ENCODE measurements around the gene ATRNL1.

ATRNL1 gene

GRCh38 chr10:115409347-115409746, 316.2 kb downstream of the ATRNL1 start:
- Histone ChIP-seq H3K9me3 (ENCODE audit: insufficient read depth, low read length) (no peaks in the 10 kb centered on the region; the same call in 1 of the 2 replicates), H3K4me3 (ENCODE audit: insufficient read length, low read depth) (no peak overlapping the region), H3K27me3 (ENCODE audit: insufficient read depth, insufficient read length) (no peaks in the 10 kb centered on the region), H3K36me3 (ENCODE audit: insufficient read depth, insufficient read length, low read length) (no peaks in the 10 kb centered on the region), H3K4me1 (ENCODE audit: insufficient read depth, insufficient read length) (no peaks in the 10 kb centered on the region), H3K9ac (ENCODE audit: insufficient read length, low read depth) (no peak overlapping the region)
- DNase-seq (ENCODE audit: low read depth, low spot score) = no peak
- TF ChIP-seq YY1 (IDR thresholded peaks at IDR 0.05; ENCODE audit: insufficient read depth, insufficient read length) = no peak
- TF ChIP-seq ZNF274 (IDR thresholded peaks at IDR 0.05; ENCODE audit: low read depth, low read length) = no peak
- no peak for TF ChIP-seq SUZ12 (IDR thresholded peaks at IDR 0.05; ENCODE audit: extremely low read depth, insufficient read depth, insufficient read length)

DNA sequence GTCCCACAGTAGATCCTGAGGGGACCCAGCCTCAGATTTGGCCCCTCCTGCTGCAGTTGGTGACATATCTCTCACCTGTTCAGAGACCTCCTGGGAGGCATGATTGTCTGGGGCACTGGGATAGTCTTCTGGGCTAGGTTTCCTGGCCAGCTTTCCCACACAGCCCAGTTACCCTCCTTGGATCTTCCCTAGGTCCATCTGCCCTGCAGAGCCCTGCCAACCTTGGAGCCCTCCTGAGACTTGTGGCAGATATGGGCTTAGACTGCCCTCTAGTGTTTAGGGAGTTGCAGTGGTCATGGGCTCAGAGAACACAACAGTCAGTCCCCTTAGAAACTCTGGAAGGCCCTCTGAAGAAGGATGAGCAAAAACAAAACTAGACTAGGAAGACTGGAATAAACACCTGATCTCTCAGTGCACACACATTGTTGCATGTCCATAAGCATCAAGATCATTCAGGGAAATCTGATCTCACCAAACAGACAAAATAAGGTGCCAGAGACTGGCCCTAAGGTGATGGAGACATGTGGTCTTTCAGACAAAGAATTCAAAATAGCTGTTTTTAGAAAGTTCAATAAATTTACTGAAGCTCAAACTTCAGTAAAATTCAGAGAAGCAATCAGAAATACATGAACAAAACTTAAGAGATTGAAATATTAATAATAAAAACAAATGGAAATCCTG, 324.6 kb downstream of the ATRNL1 start:
- peak; percentile 63 for DNase-seq (ENCODE audit: low read depth, low spot score)
- H3K9me3 ChIP-seq (ENCODE audit: insufficient read depth, low read length) = no peaks in the 10 kb centered on the region

GRCh38 chr10:115422624-115423023, 329.5 kb downstream of the ATRNL1 start:
- DNase-seq (ENCODE audit: low read depth, low spot score) = no peak
- Histone ChIP-seq H3K9ac (ENCODE audit: insufficient read length, low read depth) (no peak overlapping the region), H3K36me3 (ENCODE audit: insufficient read depth, insufficient read length, low read length) (no peaks in the 10 kb centered on the region), H3K27me3 (ENCODE audit: insufficient read depth, insufficient read length) (no peaks in the 10 kb centered on the region), H3K9me3 (ENCODE audit: insufficient read depth, low read length) (no peaks in the 10 kb centered on the region), H3K4me1 (ENCODE audit: insufficient read depth, insufficient read length) (no peaks in the 10 kb centered on the region), H3K4me3 (ENCODE audit: insufficient read length, low read depth) (no peak overlapping the region)
- TF ChIP-seq YY1 (IDR thresholded peaks at IDR 0.05; ENCODE audit: insufficient read depth, insufficient read length) (no peak), ZNF274 (IDR thresholded peaks at IDR 0.05; ENCODE audit: low read depth, low read length) (no peak), SUZ12 (IDR thresholded peaks at IDR 0.05; ENCODE audit: extremely low read depth, insufficient read depth, insufficient read length) (no peak)

More for the DNA sequence above, 324.6 kb downstream of the ATRNL1 start:
- H3K9ac ChIP-seq (ENCODE audit: insufficient read length, low read depth) = no peak overlapping the region
- H3K4me3 ChIP-seq (ENCODE audit: insufficient read length, low read depth) = no peak overlapping the region
- H3K27me3 ChIP-seq (ENCODE audit: insufficient read depth, insufficient read length) = no peaks in the 10 kb centered on the region
- no peaks in the 10 kb centered on the region for H3K36me3 ChIP-seq (ENCODE audit: insufficient read depth, insufficient read length, low read length)
- TF ChIP-seq ZNF274 (IDR thresholded peaks at IDR 0.05; ENCODE audit: low read depth, low read length) (no peak), YY1 (IDR thresholded peaks at IDR 0.05; ENCODE audit: insufficient read depth, insufficient read length) (no peak), SUZ12 (IDR thresholded peaks at IDR 0.05; ENCODE audit: extremely low read depth, insufficient read depth, insufficient read length) (no peak)
- no peaks in the 10 kb centered on the region for H3K4me1 ChIP-seq (ENCODE audit: insufficient read depth, insufficient read length)

GRCh38 chr10:115427611-115428010, 334.4 kb downstream of the ATRNL1 start:
- no peak overlapping the region for H3K4me3 ChIP-seq (ENCODE audit: insufficient read length, low read depth)

GRCh38 chr10:115432188-115432819, 339.1 kb downstream of the ATRNL1 start:
- DNase-seq (ENCODE audit: low read depth, low spot score) = no peak
- Histone ChIP-seq H3K36me3 (ENCODE audit: insufficient read depth, insufficient read length, low read length) (no peaks in the 10 kb centered on the region), H3K4me1 (ENCODE audit: insufficient read depth, insufficient read length) (no peaks in the 10 kb centered on the region), H3K4me3 (ENCODE audit: insufficient read length, low read depth) (no peak overlapping the region), H3K27me3 (ENCODE audit: insufficient read depth, insufficient read length) (no peaks in the 10 kb centered on the region), H3K9ac (ENCODE audit: insufficient read length, low read depth) (no peak overlapping the region), H3K9me3 (ENCODE audit: insufficient read depth, low read length) (no peaks in the 10 kb centered on the region)
- no peak for TF ChIP-seq SUZ12 (IDR thresholded peaks at IDR 0.05; ENCODE audit: extremely low read depth, insufficient read depth, insufficient read length)
- TF ChIP-seq ZNF274 (IDR thresholded peaks at IDR 0.05; ENCODE audit: low read depth, low read length) = no peak
- no peak for TF ChIP-seq YY1 (IDR thresholded peaks at IDR 0.05; ENCODE audit: insufficient read depth, insufficient read length)

More at GRCh38 chr10:115427611-115428010, 334.4 kb downstream of the ATRNL1 start:
- Histone ChIP-seq H3K9me3 (ENCODE audit: insufficient read depth, low read length) (no peaks in the 10 kb centered on the region), H3K36me3 (ENCODE audit: insufficient read depth, insufficient read length, low read length) (no peaks in the 10 kb centered on the region), H3K9ac (ENCODE audit: insufficient read length, low read depth) (no peak overlapping the region), H3K4me1 (ENCODE audit: insufficient read depth, insufficient read length) (no peaks in the 10 kb centered on the region), H3K27me3 (ENCODE audit: insufficient read depth, insufficient read length) (no peaks in the 10 kb centered on the region)
- no peak for DNase-seq (ENCODE audit: low read depth, low spot score)
- TF ChIP-seq YY1 (IDR thresholded peaks at IDR 0.05; ENCODE audit: insufficient read depth, insufficient read length) = no peak
- no peak for TF ChIP-seq ZNF274 (IDR thresholded peaks at IDR 0.05; ENCODE audit: low read depth, low read length)
- TF ChIP-seq SUZ12 (IDR thresholded peaks at IDR 0.05; ENCODE audit: extremely low read depth, insufficient read depth, insufficient read length) = no peak

DNA sequence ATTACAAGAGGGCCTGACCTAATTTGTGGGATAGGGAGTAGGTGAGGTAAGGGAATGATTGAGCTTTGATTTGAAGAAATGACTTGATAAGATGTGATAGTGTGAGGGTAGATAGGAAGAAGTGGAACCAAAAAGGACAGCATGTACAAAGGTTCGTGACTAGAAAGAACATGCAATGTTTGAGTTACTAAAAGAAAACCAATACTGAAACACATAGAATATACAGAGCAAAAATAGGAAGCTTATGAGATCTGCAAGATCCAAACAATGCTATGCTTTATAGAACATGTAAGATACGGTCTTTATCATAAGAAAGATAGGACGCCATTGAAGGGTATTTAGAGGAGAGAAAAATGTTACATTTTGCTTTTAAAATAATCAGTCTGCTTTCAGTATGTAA, 343.8 kb downstream of the ATRNL1 start:
- Histone ChIP-seq H3K36me3 (ENCODE audit: insufficient read depth, insufficient read length, low read length) (no peaks in the 10 kb centered on the region), H3K9ac (ENCODE audit: insufficient read length, low read depth) (no peak overlapping the region), H3K27me3 (ENCODE audit: insufficient read depth, insufficient read length) (no peaks in the 10 kb centered on the region), H3K4me3 (ENCODE audit: insufficient read length, low read depth) (no peak overlapping the region), H3K9me3 (ENCODE audit: insufficient read depth, low read length) (no peaks in the 10 kb centered on the region), H3K4me1 (ENCODE audit: insufficient read depth, insufficient read length) (no peaks in the 10 kb centered on the region)
- no peak for DNase-seq (ENCODE audit: low read depth, low spot score)
- TF ChIP-seq ZNF274 (IDR thresholded peaks at IDR 0.05; ENCODE audit: low read depth, low read length) (no peak), SUZ12 (IDR thresholded peaks at IDR 0.05; ENCODE audit: extremely low read depth, insufficient read depth, insufficient read length) (no peak), YY1 (IDR thresholded peaks at IDR 0.05; ENCODE audit: insufficient read depth, insufficient read length) (no peak)

DNA sequence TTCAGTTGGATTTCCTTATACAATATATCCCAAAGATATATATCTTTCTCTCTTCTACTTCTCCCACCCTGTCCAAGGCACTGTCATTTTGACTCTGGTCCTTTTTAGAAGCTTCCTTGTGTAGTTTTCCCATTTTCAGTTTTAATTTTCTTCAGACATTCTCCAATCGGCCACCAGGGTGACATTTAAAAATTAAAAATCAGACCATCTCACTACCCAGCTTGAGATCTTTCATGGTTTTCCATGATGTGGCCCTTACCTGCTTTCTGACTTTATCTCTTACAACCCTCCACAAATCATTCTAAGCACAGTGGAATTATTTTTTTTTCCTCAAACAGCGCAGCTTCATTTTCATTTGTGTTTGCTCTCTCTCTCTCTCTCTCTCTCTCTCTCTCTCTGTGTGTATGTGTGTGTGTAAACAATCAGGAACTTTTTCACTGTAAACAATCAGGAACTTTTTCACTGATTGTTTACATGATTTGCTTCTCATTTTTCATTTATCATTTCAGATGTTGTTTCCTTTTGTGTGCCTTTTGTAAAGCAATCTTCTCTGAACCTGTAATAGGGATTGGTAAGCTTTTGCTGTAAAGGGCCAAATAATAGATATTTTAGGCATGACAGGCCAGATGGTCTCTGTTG, 348.9 kb downstream of the ATRNL1 start:
- TF ChIP-seq SUZ12 (IDR thresholded peaks at IDR 0.05; ENCODE audit: extremely low read depth, insufficient read depth, insufficient read length) = no peak
- Histone ChIP-seq H3K4me1 (ENCODE audit: insufficient read depth, insufficient read length) (no peaks in the 10 kb centered on the region), H3K9ac (ENCODE audit: insufficient read length, low read depth) (no peak overlapping the region), H3K27me3 (ENCODE audit: insufficient read depth, insufficient read length) (no peaks in the 10 kb centered on the region), H3K36me3 (ENCODE audit: insufficient read depth, insufficient read length, low read length) (no peaks in the 10 kb centered on the region), H3K9me3 (ENCODE audit: insufficient read depth, low read length) (no peaks in the 10 kb centered on the region), H3K4me3 (ENCODE audit: insufficient read length, low read depth) (no peak overlapping the region)
- DNase-seq (ENCODE audit: low read depth, low spot score) = no peak

All from NT2/D1 (cell line).